8988T (cell line): Measurements from ENCODE around the gene CCT8.
"Not testable (repeated sequence)": the region's sequence is repeated elsewhere in the genome, so short reads cannot be mapped to it uniquely, and the experiment has no call there.

Experiments used
- DNase-seq: peaks from one replicate; pipeline ENCODE4 v3.0.0; 2011

Gene CCT8

DNA sequence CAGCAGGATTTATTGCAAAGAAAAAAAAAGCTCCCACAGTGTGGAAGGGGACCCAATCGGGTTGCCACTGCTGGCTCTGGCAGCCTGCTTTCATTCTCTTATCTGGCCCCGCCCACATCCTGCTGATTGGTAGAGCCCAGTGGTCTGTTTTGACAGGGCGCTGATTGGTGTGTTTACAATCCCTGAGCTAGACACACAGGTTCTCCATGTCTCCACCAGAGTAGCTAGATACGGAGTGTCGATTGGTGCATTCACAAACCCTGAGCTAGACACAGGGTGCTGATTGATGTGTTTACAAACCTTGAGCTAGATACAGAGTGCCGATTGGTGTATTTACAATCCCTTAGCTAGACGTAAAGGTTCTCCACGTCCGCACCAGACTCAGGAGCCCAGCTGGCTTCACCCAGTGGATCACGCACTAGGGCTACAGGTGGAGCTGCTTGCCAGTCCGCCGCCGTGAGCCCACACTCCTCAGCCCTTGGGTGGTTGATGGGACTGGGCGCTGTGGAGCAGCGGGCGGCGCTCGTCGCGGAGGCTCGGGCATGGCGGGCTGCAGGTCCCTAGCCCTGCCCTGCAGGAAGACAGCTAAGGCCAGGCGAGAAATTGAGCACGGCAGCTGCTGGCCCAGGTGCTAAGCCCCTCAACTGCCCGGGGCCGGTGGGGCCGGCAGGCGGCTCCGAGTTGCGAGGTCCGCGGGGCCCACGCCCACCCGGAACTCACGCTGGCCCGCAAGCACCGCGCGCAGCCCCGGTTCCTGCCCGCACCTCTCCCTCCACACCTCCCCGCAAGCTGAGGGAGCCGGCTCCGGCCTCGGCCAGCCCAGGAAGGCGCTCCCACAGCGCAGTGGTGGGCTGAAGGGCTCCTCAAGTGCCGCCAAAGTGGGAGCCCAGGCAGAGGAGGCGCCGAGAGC lies 3.5 kb upstream of the CCT8 start:
- not testable (repeated sequence) for DNase-seq

DNA sequence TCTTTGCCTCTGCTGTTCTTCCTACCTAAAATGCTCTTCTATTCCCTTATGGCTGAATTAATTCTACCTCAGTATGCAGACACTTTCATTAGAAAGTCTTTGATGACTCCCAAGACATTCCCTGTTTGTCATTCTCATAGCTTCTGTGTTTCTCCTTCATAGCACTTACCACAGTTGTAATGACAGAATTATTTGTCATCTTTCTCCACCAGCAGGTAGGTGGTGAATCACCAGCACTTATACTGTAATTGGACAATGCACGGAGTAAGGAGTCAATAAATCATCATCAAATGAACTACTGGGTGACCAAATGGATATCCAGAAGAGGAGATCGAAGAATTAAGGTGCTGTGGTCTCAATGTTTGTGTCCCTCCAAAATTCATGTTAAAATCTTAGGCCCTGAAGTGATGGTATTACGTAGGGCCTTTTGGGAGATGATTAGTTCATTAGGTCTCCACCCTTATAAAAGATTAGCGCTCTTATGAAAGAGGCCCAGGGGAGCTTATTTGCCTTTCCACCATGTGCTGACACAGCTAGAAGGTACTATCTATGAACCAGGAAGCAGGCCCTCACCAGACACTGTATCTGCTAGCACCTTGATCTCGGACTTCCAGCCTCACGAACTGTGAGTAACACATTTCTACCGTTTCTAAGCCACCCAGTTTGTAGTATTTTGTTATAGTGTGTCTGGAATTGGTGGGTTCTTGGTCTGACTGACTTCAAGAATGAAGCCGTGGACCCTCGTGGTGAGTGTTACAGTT lies 2.4 kb upstream of the CCT8 start:
- DNase-seq: no peak

DNA sequence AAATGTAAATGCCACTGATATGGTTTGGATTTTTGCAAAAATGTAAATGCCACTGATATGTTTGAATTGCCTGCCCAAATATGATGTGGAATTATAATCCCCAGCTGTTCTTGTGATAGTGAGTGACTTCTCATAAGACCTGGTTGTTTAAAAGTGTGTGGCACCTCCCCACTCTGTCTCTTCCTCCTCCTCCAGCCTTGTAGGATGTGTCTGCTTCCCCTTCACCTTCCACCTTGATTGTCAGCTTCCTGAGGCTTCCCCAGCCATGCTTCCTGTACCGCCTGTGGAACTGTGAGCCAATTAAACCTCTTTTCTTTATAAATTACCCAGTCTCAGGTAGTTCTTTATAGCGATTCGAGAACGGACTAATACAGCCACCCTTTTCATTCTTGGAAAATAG lies 1.3 kb upstream of the CCT8 start:
- no peak for DNase-seq

DNA sequence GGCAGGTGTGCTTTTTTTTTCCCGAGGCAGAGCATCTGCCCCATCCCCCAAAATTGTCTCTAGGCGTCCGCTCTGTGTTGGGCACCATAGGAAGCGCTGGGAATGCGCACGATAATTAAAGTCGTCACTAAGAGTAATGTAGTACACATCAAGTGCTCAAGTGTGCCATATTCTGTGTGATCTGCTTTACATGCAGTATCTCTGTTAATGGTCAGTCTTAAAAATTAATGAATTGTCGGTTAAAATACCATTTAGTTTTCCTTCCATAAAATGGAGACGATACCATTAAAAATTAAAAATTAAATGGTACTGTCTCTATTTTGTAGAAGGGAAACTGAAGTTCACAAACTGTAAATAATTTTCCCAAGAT lies 544 bp upstream of the CCT8 start:
- no peak for DNase-seq

DNA sequence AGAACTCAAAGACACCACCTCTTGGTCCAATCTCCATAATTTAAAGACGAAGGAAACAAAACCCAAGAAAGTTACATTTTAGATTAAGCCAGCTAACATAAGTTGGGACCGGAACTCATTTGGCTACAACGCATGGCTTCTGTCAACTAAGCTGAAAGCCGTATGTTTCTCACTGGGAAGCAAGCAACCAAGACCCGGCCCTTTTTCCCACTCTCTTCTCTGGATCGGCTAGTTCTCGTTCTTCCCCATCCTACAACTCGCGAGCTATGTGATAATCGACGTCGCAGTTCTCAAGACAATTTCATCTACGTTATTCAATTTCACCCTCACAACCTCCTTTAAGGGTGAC lies 601 bp downstream of the CCT8 start:
- no peak for DNase-seq

DNA sequence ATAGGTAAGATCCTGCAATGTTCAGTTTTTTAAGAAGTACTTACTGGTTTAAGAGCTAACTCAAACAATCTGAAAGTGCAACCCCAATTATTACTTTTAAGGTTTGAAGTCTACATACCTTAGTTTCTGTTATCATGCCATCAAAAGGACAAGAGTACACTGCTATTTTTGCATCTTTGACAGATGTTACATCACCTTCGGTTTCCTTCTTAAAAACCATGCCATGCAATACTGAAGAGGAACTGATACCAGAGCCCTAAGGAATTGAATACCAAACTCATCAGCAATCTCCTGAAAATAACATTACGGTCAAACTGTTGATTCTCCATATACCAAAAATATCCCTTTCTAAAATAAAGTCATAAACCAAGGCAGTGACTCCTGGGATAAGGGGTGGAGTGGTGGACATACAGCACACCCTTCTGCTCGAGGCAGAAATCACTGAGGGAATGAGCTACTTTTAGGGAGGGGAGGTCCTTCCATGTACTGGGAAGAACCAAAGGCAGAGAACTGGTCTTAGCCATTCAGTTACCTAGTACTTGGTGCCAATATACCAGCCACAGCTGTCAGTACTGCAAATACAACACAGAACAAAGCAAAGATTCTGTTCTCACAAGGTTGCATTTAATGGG lies 8.5 kb downstream of the CCT8 start:
- DNase-seq: no peak

DNA sequence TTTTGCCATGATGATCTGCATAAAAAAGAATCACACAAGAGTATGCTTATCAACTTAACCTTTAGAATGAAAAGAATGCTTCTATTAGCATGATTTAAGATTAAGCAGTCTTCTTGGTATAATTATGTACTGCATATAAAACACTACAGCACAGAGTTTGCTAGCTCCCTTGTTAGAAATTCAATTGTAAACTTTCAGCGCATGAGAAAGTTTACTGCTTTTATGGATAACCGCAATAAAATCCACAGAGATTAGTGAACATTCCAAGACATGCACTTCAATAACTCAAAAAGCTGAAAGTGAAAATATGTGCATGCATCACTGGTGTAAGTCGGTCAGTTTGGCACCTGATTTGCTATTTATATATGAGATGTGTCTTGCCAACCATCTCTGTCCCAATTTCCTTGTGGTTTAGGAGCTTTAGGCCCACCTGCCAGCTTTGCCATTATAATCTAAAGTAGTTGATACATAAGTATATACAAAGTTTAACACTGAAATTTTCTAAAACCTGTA lies 16.9 kb downstream of the CCT8 start:
- no peak for DNase-seq

DNA sequence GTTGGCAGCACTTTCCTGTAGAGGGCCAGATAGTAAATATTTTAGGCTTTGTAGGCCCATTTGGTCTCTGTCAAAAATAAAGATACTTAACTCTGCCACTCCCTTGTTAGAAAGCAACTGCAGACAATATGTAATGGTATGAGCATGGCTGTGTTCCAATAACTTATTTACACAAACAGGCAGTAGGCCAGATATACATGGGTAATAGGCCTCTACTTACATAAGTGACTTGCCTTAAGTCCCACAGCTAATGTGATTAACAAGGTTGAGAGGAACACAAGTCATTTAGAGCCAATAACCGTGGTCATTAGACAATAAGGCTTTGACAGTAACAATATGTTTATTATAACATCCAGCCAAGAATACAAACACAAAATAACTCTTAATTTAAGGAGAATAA lies 17.4 kb downstream of the CCT8 start:
- no peak for DNase-seq

DNA sequence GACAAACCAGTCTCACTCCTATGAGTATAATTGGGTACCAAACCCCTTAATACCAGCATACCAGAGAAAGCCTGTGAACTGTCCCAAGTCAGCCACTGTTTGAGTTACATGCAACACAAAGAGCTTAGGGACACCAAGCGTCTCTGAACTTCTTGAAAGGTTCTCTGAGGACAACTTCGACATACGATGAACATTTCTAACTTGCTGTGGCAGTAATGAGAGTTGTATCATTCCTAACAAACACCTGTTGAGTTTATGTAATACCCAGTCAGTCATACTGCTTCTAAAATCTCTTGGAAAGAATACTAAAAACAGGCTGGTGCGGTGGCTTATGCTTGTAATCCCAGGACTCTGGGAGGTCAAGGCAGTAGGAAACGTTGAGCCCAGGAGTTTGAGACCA lies 18.4 kb downstream of the CCT8 start:
- DNase-seq: no peak

DNA sequence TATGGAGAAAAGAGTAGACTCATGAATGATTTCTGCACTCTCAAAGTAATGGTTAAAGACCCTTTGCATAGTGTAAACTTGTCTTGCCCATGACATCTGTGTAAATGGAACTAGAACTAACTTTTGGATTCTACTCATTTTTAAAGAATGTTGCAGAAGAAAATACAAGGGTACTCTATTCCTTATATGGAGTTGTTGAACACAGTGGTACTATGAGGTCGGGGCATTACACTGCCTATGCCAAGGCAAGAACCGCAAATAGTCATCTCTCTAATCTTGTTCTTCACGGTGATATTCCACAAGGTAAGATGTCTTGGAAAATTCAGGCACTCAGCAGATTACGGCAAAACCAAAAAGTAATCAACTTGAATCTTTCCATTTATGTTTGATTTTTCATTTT lies 19.8 kb downstream of the CCT8 start:
- no peak for DNase-seq

DNA sequence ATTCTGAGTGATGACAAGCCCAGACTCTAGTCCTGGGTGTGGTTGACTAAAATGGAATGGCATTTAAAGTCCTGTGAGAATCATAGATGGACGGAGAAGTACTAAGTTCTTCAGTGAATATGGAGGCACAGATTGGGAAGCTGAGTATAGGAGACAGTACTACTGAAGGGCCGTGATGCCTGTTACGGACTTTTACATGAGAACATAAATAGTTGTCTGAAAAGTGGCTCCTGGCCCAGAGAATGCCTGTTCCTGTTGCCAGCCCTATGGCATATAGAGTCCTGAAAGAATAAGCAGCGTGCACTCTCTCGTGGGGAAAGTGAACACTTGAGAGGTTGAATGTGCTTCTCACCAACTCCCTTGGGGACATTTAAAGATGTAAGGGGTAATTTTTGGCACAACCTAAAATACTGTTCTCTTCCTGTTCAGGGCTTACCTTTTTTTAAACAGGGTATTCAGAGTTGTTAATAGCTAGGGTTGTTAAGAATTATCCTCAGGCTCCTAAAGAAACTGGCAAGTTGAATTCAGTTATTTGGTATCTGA lies 20.4 kb downstream of the CCT8 start:
- DNase-seq: no peak

DNA sequence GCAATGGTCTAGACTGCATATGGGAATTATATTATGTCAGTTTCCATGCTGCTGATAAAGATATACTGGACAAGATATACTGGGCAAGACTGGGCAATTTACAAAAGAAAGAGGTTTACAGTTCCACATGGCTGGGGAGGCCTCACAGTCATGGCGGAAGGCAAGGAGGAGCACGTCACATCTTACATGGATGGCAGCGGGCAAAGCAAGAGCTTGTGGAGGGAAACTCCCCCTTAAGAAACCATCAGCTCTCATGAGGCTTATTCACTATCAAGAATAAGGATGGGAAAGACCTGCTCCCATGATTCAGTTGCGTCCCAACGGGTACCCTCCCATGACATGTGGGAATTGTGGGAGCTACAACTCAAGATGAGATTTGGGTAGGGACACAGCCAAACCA lies 21.2 kb downstream of the CCT8 start:
- DNase-seq: no peak

DNA sequence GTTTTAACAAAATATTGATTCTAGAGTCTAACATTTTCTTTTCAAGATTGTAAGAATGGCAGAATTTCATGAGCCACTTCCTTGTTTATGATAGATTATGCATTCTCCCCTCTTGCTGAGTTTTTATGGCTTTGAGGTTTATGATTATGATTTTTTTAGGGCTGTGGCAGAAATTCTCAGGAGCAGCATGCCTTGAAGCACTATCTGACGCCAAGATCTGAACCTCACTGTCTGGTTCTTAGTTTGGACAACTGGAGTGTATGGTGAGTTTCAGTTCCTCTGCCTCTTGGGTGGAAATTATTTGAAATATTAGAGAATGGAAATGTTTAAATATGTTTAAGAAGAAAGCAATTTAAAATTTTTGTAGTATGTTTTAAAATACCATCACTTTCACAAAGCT lies 38.8 kb downstream of the CCT8 start:
- no peak for DNase-seq

DNA sequence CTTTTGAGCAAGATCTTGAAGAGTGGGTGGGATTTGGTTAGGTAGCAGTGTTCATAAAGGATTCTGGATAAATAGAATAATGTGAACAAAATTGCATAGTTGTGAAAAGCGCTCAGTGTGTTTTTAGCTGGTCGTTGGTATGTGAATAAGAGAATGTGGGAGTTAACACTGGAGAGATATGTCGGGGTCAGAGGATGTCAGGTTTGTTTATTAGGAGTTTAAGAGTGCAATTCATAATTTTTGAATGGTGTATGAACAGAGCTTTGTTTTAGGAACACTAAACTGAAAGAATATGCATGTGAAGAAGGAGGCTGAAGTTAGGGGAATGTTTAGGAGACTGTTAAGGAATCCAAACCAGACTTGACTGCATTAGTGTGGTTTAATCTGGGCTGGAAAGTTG lies 39.6 kb downstream of the CCT8 start:
- no peak for DNase-seq

DNA sequence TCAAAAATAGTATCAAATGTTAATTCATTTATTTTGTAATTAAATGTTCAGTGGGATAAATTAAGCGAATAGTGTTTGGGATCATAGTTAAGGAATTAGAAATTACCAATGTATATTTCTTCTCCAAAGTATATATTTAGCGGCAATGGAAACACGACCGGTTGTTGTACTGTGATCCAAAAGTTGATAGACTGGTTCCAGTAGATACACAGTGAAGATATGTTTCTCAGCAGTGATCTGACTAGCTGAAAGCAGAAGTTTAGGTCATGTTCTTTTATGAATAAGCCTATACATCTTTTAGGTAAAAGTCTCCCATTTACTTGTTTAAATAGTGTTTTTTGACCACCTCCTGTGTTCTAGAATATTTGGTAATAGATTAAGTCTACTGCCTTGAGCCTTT lies 40.1 kb downstream of the CCT8 start:
- DNase-seq: no peak

DNA sequence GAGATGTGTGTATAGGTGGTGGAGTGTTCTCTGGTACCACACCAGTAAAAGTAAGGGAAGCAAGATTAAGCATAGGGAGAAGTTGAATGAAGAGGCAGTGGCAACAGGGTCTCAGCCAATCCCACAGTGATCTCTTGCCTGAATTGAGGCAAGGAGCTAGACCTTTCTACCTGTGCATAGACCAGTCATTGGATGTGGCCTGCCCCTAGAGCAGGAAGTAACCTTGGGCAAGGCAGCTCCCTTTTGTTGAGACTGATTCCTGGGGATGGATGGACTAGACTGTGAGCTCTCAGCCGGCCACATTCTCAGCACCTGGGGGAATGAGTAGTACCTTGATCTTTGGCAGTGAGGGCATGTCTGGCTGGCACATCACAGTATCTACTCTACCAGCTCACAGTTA lies 42.5 kb downstream of the CCT8 start:
- no peak for DNase-seq

DNA sequence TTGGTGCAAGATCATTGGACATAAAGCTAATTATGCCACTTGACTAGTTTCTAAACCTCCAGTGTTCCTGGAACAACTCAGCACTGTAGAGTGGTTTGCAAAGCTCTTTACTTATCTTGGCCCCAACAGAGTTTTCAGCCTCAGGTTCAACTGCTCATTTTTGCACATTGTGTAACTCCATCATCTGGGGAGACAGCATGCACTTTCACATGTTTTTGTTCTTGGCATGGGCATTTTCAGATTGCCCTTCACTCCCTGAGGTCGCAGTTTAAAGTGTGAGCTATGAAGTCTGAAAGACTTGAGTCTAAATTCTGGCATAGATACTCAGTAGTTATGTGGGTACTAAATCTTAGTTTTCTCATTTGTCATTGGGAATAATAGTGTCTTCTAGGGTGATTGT lies 43.9 kb downstream of the CCT8 start:
- DNase-seq: no peak

DNA sequence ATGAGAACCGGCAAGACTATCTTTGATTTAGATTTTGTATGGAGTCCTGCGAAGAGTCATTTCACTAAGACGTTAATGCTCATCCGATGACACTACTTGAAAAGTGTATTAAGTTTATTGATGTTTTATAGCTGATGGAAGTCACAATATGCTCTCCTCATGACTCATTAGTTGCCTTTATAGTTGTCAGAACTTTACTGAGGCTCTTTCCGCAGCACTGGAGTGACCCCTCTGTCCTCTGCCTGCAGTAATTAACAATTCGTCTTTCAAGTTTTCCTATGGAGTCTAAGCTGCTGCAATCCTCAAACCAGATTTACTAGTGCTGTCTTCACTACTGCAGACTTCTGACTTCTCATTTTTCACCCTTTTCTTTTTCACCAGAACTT lies 48.1 kb downstream of the CCT8 start:
- no peak for DNase-seq

DNA sequence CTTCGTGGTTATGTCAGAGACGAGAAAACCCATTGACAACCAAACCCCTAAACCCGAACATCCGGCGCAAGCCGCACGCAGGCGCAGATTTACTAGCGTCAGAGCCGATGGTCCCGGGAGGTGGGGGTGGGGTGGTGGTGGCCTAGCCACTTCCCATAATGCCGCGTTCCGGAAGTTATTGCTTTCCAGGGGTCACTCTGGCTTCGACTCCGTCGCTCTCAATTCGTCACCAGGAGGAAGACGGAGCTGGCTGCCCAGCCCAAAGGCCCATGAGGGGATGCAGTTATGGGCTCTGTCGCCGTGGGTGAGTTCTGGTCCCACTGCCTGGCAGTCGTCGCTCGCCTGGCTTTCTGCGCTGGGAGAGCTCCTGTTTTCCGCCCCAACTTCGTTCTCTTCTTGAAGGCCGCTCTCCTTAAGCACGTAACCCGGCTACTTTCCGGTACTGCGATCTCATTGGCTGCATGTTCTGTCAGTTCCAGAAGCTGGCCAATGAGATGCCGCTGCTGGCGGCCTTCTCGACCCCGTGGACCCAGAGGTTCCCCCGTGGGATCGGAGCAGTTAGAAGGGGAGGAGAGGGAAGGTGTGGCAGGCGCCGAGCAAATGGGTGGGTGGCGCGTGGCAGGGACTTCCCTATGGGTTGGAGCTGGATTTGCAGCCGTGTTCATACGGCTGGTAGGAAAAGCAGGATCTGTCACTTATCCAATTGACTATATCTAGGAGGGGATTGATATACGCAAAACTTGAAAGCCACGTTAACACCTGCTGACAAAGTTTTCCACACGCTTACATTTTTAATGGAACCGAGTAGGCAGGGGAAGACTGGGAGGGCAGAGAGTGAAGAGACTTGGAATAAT lies 48.7 kb downstream of the CCT8 start, which contains the start of gene USP16:
USP16 (plus strand) TSS at position 195 of the 854 bp plus-strand sequence. CDS start 3,246 bp downstream, outside the sequence.
- peak; percentile 66 for DNase-seq

DNA sequence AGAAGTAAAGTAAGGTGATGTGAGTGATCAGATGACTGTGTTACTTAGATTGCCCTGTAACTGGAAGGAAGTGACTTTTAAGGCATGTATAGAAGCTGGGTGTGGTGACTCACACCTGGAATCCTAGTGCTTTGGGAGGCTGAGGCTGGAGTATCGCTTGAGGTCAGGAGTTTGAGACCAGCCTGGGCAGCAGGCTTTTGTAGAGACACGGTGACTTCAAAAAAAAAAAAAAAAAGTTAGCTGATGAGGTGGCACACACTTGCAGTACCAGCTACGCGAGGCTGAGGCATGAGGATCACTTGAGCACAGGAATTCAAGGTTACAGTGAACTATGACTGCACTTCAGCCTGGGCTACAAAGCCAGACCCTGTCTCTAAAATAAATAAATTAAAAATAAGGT lies 51.3 kb downstream of the CCT8 start:
- DNase-seq: no peak

DNA sequence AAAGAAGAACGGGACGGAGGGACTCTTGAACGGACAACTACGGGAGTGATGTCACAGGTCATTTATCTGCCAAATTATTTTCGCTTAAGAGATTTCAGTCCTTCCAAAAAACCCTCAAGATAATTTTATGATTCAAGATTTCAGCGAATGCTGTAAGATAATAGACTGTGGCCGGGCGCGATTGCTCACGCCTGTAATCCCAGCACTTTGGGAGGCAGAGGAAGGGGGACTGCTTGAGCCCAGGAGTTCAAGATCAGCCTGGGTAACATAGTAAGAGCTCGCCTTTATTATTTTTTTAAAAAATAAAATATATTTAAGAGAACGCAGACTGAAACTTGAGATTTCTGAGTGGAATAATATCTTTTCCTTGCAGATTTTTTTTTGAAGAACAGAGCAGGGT lies 54.9 kb downstream of the CCT8 start:
- DNase-seq: no peak

DNA sequence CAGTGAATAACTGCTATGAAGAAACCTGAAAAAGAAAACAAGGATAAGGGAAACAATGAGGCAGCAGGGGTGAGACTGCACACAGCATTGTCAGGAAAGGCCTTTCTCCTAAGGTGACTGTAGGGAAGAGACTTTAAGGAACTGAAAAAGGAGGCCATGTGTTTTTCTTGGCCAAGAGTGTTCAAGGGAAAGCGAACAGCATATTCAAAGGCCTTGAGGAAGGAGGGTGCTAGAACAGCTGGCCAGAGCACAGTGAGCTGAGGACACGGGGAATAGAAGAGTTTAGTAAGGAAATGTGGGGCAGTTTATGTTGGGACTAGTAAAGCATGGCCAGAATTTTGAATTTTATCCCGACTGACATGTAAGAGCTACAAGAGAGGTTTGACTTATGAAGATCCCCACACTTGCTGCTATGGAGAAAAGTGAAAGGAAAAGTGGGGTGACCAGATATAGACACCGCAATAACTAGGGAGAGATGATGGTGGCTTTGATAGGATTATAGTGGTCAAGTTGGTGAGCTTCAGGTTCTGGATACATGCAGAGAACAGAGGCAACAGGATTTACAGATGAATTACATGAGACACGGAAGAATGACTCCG lies 55.7 kb downstream of the CCT8 start:
- no peak for DNase-seq
